Upper lobe of right lung (tissue), 1 donor: Measurements from ENCODE around the gene MIPEP. TPM values are rescaled to one million over a fixed set of nuclear protein-coding genes. Genes with fewer than 3 reads are reported as not detected.
A peak's percentile ranks its signal among the peaks of the same experiment; 100 is the strongest.

Experiments
- ATAC-seq: fragments of 200-7000 bp; cut with Tn5 transposase; one replicate; pipeline ENCODE4 v1.9.1; 2020; ENCODE audit warnings: mild to moderate bottlenecking, moderate library complexity
- DNase-seq: peaks from one replicate; pipeline ENCODE4 v3.0.0-alpha.2; 2020
- H3K27ac ChIP-seq: fragments of 200-600 bp; one replicate; pipeline ENCODE4 v1.8.0; 2022
- H3K27me3 ChIP-seq: fragments of 200-600 bp; one replicate; pipeline ENCODE4 v1.8.0; 2022; ENCODE audit warnings: mild to moderate bottlenecking
- H3K36me3 ChIP-seq: fragments of 200-600 bp; one replicate; pipeline ENCODE4 v1.8.0; 2022
- H3K4me1 ChIP-seq: fragments of 200-600 bp; one replicate; pipeline ENCODE4 v1.8.0; 2022
- H3K4me3 ChIP-seq: fragments of 200-600 bp; one replicate; pipeline ENCODE4 v1.8.0; 2022; ENCODE audit warnings: mild to moderate bottlenecking
- H3K9me3 ChIP-seq: fragments of 200-600 bp; one replicate; pipeline ENCODE4 v1.8.0; 2022
- CTCF ChIP-seq: fragments of 200-600 bp; IDR thresholded peaks from one replicate; pipeline ENCODE4 v1.8.0; 2022; ENCODE audit warnings: antibody characterized with exemption
- intact Hi-C: fragments of 100-400 bp; cut with DNase I; formaldehyde crosslinking; loops from one replicate; pipeline ENCODE4 v1.11.0; 2022
- total RNA-seq: library from RNA; stranded (reverse); fragmentation: NEBNext Ultra II Directional; extraction: Animal tissue kit (Norgen Biotek cat#: 25700); gene quantifications from one replicate; pipeline ENCODE4 v1.2.1, GENCODE V29; 2021
- donor health status: DM: no; HTN: yes; CAD: no; lungs with severe emphysema.

MIPEP gene
- total RNA-seq, 1 donor from 2014 or later, result 13.3 TPM

GRCh38 chr13:23716401-23716800 is 172.8 kb downstream of the MIPEP start:
- H3K27ac ChIP-seq, result no peak overlapping the region
- no peaks in the 10 kb centered on the region for H3K27me3 ChIP-seq
- no peak for DNase-seq
- no peaks in the 10 kb centered on the region for H3K4me1 ChIP-seq
- peak; percentile 7 for ATAC-seq
- H3K4me3 ChIP-seq, result no peak overlapping the region
- no peaks in the 10 kb centered on the region for H3K36me3 ChIP-seq
- TF ChIP-seq CTCF, result no peak
- intact Hi-C loops, result no loop called here
- H3K9me3 ChIP-seq, result no peaks in the 10 kb centered on the region

GRCh38 chr13:23715762-23716235 is 173.4 kb downstream of the MIPEP start:
- Histone ChIP-seq H3K27me3 (no peaks in the 10 kb centered on the region), H3K36me3 (no peaks in the 10 kb centered on the region), H3K9me3 (no peaks in the 10 kb centered on the region), H3K27ac (no peak overlapping the region), H3K4me1 (no peaks in the 10 kb centered on the region), H3K4me3 (no peak overlapping the region)
- intact Hi-C loops, result no loop called here
- TF ChIP-seq CTCF, result peak; percentile 37
- DNase-seq, result peak; percentile 69
- ATAC-seq, result peak; percentile 86

GRCh38 chr13:23715092-23715761 is 174.0 kb downstream of the MIPEP start:
- peak; percentile 20 for ATAC-seq
- DNase-seq, result no peak
- Histone ChIP-seq H3K27ac (no peak overlapping the region), H3K4me3 (no peak overlapping the region), H3K4me1 (no peaks in the 10 kb centered on the region), H3K27me3 (no peaks in the 10 kb centered on the region), H3K36me3 (no peaks in the 10 kb centered on the region), H3K9me3 (no peaks in the 10 kb centered on the region)
- intact Hi-C loops, result no loop called here
- no peak for TF ChIP-seq CTCF

- Histone ChIP-seq H3K36me3 (no peaks in the 10 kb centered on the region), H3K27me3 (no peaks in the 10 kb centered on the region), H3K9me3 (no peaks in the 10 kb centered on the region), H3K4me3 (no peak overlapping the region), H3K4me1 (no peaks in the 10 kb centered on the region), H3K27ac (no peak overlapping the region)
- ATAC-seq, result no peak
- no peak for DNase-seq
- intact Hi-C loops, result no loop called here
- no peak for TF ChIP-seq CTCF
Observed at GRCh38 chr13:23714672-23715071, 174.5 kb downstream of the MIPEP start.

- no peak for TF ChIP-seq CTCF
- Histone ChIP-seq H3K36me3 (no peaks in the 10 kb centered on the region), H3K9me3 (no peaks in the 10 kb centered on the region), H3K4me3 (no peak overlapping the region), H3K27me3 (no peaks in the 10 kb centered on the region), H3K27ac (no peak overlapping the region), H3K4me1 (no peaks in the 10 kb centered on the region)
- ATAC-seq (no peak), DNase-seq (no peak)
- intact Hi-C loops, result no loop called here
Observed at GRCh38 chr13:23711355-23711754, 177.8 kb downstream of the MIPEP start.

GRCh38 chr13:23710366-23710765 is 178.8 kb downstream of the MIPEP start:
- Histone ChIP-seq H3K9me3 (no peaks in the 10 kb centered on the region), H3K27me3 (no peaks in the 10 kb centered on the region), H3K36me3 (no peaks in the 10 kb centered on the region), H3K27ac (no peak overlapping the region), H3K4me3 (no peak overlapping the region), H3K4me1 (no peaks in the 10 kb centered on the region)
- intact Hi-C loops, result no loop called here
- DNase-seq (no peak), ATAC-seq (no peak)
- no peak for TF ChIP-seq CTCF
